ENCODE data around the gene TCEA2.

GRCh38 chr20:64114356-64114971, 51.5 kb downstream of the TCEA2 start:
- TF ChIP-seq CTCF (IDR thresholded peaks at IDR 0.05; ENCODE audit: low read length) (no peak), EZH2 (IDR thresholded peaks at IDR 0.05; ENCODE audit: borderline replicate concordance, low read length) (no peak)

Data from OCI-LY1 (cell line).